GM12878 (cell line): ENCODE measurements around the gene NOXA1. TPM values are rescaled to one million over a fixed set of nuclear protein-coding genes. Genes with fewer than 3 reads are reported as not detected.

Experiments
- ATAC-seq: fragments of 200-7000 bp; cut with Tn5 transposase; 3 replicates; pipeline ENCODE4 v1.9.1; 2020; ENCODE audit warnings: mild to moderate bottlenecking, moderate library complexity
- BruUV-seq: library from RNA; stranded (reverse); fragments of 400-500 nt; replicated peaks from 2 replicates; lab custom pipeline; 2021; lab: Mats Ljungman, UMichigan
- CTCF ChIA-PET: fragments of 300-600 bp; sonication (Branson Sonifier 250); formaldehyde crosslinking; extraction: SDS; loops from one replicate; lab custom pipeline; 2021; ENCODE audit warnings: inconsistent platforms; lab: Yijun Ruan, JAX
- POLR2A ChIA-PET: fragments of 350-600 bp; formaldehyde crosslinking; extraction: SDS; loops from one replicate; lab custom pipeline; 2021; ENCODE audit warnings: inconsistent platforms; lab: Charles Lee
- RAD21 ChIA-PET: fragments of 300-600 bp; sonication (Branson Sonifier 250); formaldehyde crosslinking; loops from one replicate; lab custom pipeline; 2023; ENCODE audit warnings: antibody characterized with exemption; ENCODE audit not compliant: unreplicated experiment; lab: Charles Lee
- SMC1A ChIA-PET: fragments of 300-600 bp; sonication (Branson Sonifier 250); formaldehyde crosslinking; loops from one replicate; lab custom pipeline; 2023; ENCODE audit not compliant: unreplicated experiment, uncharacterized antibody; lab: Charles Lee
- DNase-seq: peaks from one replicate; pipeline ENCODE4 v3.0.0-alpha.2; 2011; ENCODE audit warnings: low read depth, low spot score
- FAIRE-seq: peaks from 3 replicates; lab custom pipeline; 2011; peaks lifted over from hg19 to GRCh38; lab: Jason Lieb, UNC
- H2AFZ ChIP-seq: 2 replicates; pipeline ENCODE4 v1.6.0; 2011; ENCODE audit warnings: low read depth, low read length, control low read depth; ENCODE audit not compliant: control insufficient read depth
- H3K27ac ChIP-seq: 2 replicates; pipeline ENCODE4 v1.5.1; 2011; ENCODE audit warnings: control low read depth; ENCODE audit not compliant: control insufficient read depth, insufficient read depth
- H3K27me3 ChIP-seq, 2 experiments: replicated peaks in 1 of 2; 2 replicates each; pipeline versions ENCODE4 v1.6.0 to v1.6.1; 2011; ENCODE audit warnings: low read length in 1 of 2; ENCODE audit not compliant: control insufficient read depth in 2 of 2, insufficient read depth in 2 of 2
- H3K36me3 ChIP-seq, 2 experiments: 2 replicates each; pipeline ENCODE4 v1.5.1; 2011; ENCODE audit warnings: low read length in 1 of 2; ENCODE audit not compliant: control insufficient read depth in 2 of 2, insufficient read depth in 2 of 2
- H3K4me1 ChIP-seq: 2 replicates; pipeline ENCODE4 v1.6.1; 2011; ENCODE audit warnings: mild to moderate bottlenecking, low read length, moderate library complexity, mixed read lengths; ENCODE audit not compliant: control insufficient read depth, insufficient read depth
- H3K4me2 ChIP-seq: 2 replicates; pipeline ENCODE4 v1.6.0; 2011; ENCODE audit warnings: control low read depth; ENCODE audit not compliant: control insufficient read depth, insufficient read depth
- H3K4me3 ChIP-seq: fragments of 200-600 bp; sonication (generic); 2 replicates; pipeline ENCODE4 v1.5.1; 2016
- H3K79me2 ChIP-seq: 2 replicates; pipeline ENCODE4 v1.6.0; 2011; ENCODE audit warnings: low read length; ENCODE audit not compliant: control insufficient read depth, insufficient read depth
- H3K9ac ChIP-seq: 2 replicates; pipeline ENCODE4 v1.8.0; 2011; ENCODE audit warnings: low read length, control low read depth, mixed read lengths; ENCODE audit not compliant: control insufficient read depth, insufficient read depth
- H3K9me3 ChIP-seq: replicated peaks from 3 replicates; pipeline ENCODE4 v1.5.1; 2011; ENCODE audit warnings: mild to moderate bottlenecking, low read length; ENCODE audit not compliant: control insufficient read depth, insufficient read depth
- H4K20me1 ChIP-seq: 2 replicates; pipeline ENCODE4 v1.6.0; 2011; ENCODE audit not compliant: control insufficient read depth, insufficient read depth
- CHD4 ChIP-seq: fragments of 200-600 bp; sonication (generic); IDR thresholded peaks from 2 replicates; pipeline ENCODE4 v1.6.1; 2016; ENCODE audit warnings: mild to moderate bottlenecking
- E2F4 ChIP-seq: IDR thresholded peaks from 2 replicates; pipeline ENCODE4 v1.6.1; 2012; ENCODE audit warnings: low read depth, low read length, improper control_type of control experiment
- EGR1 ChIP-seq, 2 experiments: IDR thresholded peaks; 1 replicate in 1 of 2; 2 replicates in 1 of 2; pipeline ENCODE4 v1.6.1; 2011 to 2012; ENCODE audit warnings: low read depth in 2 of 2, low read length in 2 of 2, borderline replicate concordance in 1 of 2, mild to moderate bottlenecking in 1 of 2, moderate library complexity in 1 of 2
- HCFC1 ChIP-seq: fragments of 150-350 bp; IDR thresholded peaks from 2 replicates; pipeline ENCODE4 v1.6.1; 2014; ENCODE audit warnings: low read length
- MEF2A ChIP-seq: IDR thresholded peaks from 2 replicates; pipeline ENCODE4 v1.6.1; 2011; ENCODE audit warnings: low read depth, mild to moderate bottlenecking, low read length, moderate library complexity; ENCODE audit not compliant: insufficient read depth
- MYB ChIP-seq: fragments of 150-350 bp; IDR thresholded peaks from 2 replicates; pipeline ENCODE4 v1.6.1; 2014; ENCODE audit warnings: mild to moderate bottlenecking, low read depth, low read length, borderline replicate concordance
- NBN ChIP-seq: fragments of 450-650 bp; IDR thresholded peaks from 2 replicates; pipeline ENCODE4 v1.6.1; 2016
- NR2C1 ChIP-seq: fragments of 450-650 bp; IDR thresholded peaks from 2 replicates; pipeline ENCODE4 v1.6.1; 2017; ENCODE audit warnings: antibody characterized with exemption, mild to moderate bottlenecking, moderate library complexity
- PAX5 ChIP-seq: IDR thresholded peaks from 2 replicates; pipeline ENCODE4 v1.6.1; 2011; ENCODE audit warnings: low read depth, low read length, borderline replicate concordance
- RUNX3 ChIP-seq: IDR thresholded peaks from 2 replicates; pipeline ENCODE4 v1.6.1; 2012; ENCODE audit warnings: low read length, inconsistent platforms
- SIN3A ChIP-seq: IDR thresholded peaks from 2 replicates; pipeline ENCODE4 v1.6.1; 2012; ENCODE audit warnings: low read depth, low read length, improper control_type of control experiment
- TAF1 ChIP-seq: IDR thresholded peaks from 2 replicates; pipeline ENCODE4 v1.6.1; 2011; ENCODE audit warnings: mild to moderate bottlenecking, low read depth, low read length, borderline replicate concordance
- WRNIP1 ChIP-seq: IDR thresholded peaks from 2 replicates; pipeline ENCODE4 v1.6.1; 2011; ENCODE audit warnings: low read depth, low read length, improper control_type of control experiment, borderline replicate concordance
- WGBS: methylation state at CpG from one replicate; pipeline ENCODE4 v1.1.6; 2016; ENCODE audit warnings: low lambda C conversion rate; ENCODE audit not compliant: insufficient replicate concordance, insufficient coverage; ENCODE audit errors: missing lambda C conversion rate; 5-methylcytosine and 5-hydroxymethylcytosine counted together
- in situ Hi-C: fragments of 300-500 bp; cut with MboI; formaldehyde crosslinking; loops from 9 replicates; pipeline ENCODE4 v1.14.3; 2018; ENCODE audit warnings: mixed read lengths
- intact Hi-C: fragments of 100-400 bp; cut with micrococcal nuclease; formaldehyde crosslinking; loops from one replicate; pipeline ENCODE4 v1.14.2; 2022; ENCODE audit not compliant: unreplicated experiment
- polyA plus RNA-seq, 11 experiments: library from polyadenylated mRNA; depleted of rRNA in 4 of 11; unstranded in 6 of 11; stranded (reverse) in 5 of 11; fragments of >200 nt; fragmentation: Nextera tagmentation in 4 of 11; fragmentation: Illumina TruSeq in 1 of 11; extraction: Ambion mirVana in 4 of 11; extraction: Trizol in 1 of 11; gene quantifications; 1 replicate in 1 of 11; 2 replicates in 10 of 11; pipeline versions ENCODE4 v1.2.1 to v1.2.3, GENCODE V29; 2011 to 2016; ENCODE audit warnings: inconsistent platforms in 2 of 11, missing spikeins in 2 of 11, low read depth in 1 of 11
- total RNA-seq, 4 experiments: library from RNA; depleted of rRNA in 3 of 4; stranded (reverse); fragments of >200 nt in 3 of 4; fragmentation: Illumina TruSeq in 1 of 4; extraction: Trizol in 1 of 4; gene quantifications; 2 replicates each; pipeline versions ENCODE4 v1.2.1 to v1.2.3, GENCODE V29; 2013 to 2021
- TF ChIP-seq, protein P1 (sequence below): fragments of 450-650 bp; IDR thresholded peaks from 2 replicates; pipeline ENCODE4 v1.6.1; 2017; ENCODE audit warnings: mild to moderate bottlenecking, moderate library complexity

Gene NOXA1
- total and polyA plus RNA-seq, 10 of the 15 experiments (the other 5 are each of a cell fraction or from before 2014, with no cell fraction given): 0.08 to 0.20 TPM; not detected in 8

GRCh38 chr9:137428841-137429545 lies 5.8 kb downstream of the NOXA1 start:
- intact Hi-C loops: loop anchor here (10.0 kb wide), 1 partner anchor 106 kb away; no protein-coding TSS in a partner anchor
- no peaks in the 10 kb centered on the region; a peak in 2 of 4 replicates for H3K27me3 ChIP-seq
- no peaks in the 10 kb centered on the region for H4K20me1 ChIP-seq
- no peak for TF ChIP-seq HCFC1
- no peak for TF ChIP-seq TAF1
- no peak for TF ChIP-seq CHD4
- no peak for TF ChIP-seq MEF2A
- TF ChIP-seq WRNIP1: no peak
- ChIA-PET CTCF (no interaction called here), RAD21 (no interaction called here), POLR2A (no interaction called here), SMC1A (no interaction called here)
- DNase-seq: no peak
- ATAC-seq: peak; percentile 13
- BruUV-seq: no TSS peak
- no peak overlapping the region for H3K4me2 ChIP-seq
- no peaks in the 10 kb centered on the region for H3K36me3 ChIP-seq
- H3K27ac ChIP-seq: no peak overlapping the region
- H3K9me3 ChIP-seq: no peaks in the 10 kb centered on the region
- no peak for FAIRE-seq
- no peak overlapping the region for H2AFZ ChIP-seq
- H3K4me1 ChIP-seq: peaks cover 6% of the 10 kb centered on the region; the same call in 1 of the 2 replicates
- no peak overlapping the region for H3K4me3 ChIP-seq
- 7% methylated on average over 25 of the region's 27 CpGs for WGBS
- in situ Hi-C loops: no loop called here
- H3K9ac ChIP-seq: no peak overlapping the region
- H3K79me2 ChIP-seq: no peaks in the 10 kb centered on the region

DNA sequence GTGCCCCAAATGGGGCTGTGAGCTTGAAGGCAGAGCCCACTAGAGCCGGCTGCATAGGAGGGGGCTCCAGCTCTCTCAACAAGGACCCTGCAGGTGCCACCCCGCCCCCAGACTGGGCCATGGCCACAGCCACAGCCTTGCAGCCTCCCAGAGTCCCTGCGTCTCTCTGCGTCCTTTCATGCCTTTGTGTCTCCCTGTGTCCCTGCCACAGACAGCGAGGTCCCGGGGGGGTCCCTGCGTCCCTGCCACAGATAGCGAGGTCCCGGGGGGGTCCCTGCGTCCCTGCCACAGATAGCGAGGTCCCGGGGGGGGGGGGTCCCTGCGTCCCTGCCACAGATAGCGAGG lies 6.3 kb downstream of the NOXA1 start:
- CTCF ChIA-PET: no interaction called here
- FAIRE-seq (no peak), DNase-seq (no peak), ATAC-seq (peak; percentile 31)
- 3% methylated on average over 14 of the region's 14 CpGs for WGBS
- Histone ChIP-seq H3K9me3 (no peaks in the 10 kb centered on the region), H3K4me1 (peaks cover 6% of the 10 kb centered on the region; the same call in 1 of the 2 replicates), H3K9ac (no peak overlapping the region), H3K27me3 (no peaks in the 10 kb centered on the region; a peak in 1 of 4 replicates), H3K36me3 (no peaks in the 10 kb centered on the region), H3K4me2 (no peak overlapping the region), H2AFZ (no peak overlapping the region), H4K20me1 (no peaks in the 10 kb centered on the region), H3K27ac (no peak overlapping the region), H3K4me3 (no peak overlapping the region), H3K79me2 (no peaks in the 10 kb centered on the region)
- RAD21 ChIA-PET: no interaction called here
- intact Hi-C loops: loop anchor here (10.0 kb wide), 1 partner anchor 105 kb away; no protein-coding TSS in a partner anchor
- BruUV-seq: no TSS peak
- SMC1A ChIA-PET: no interaction called here
- in situ Hi-C loops: no loop called here
- POLR2A ChIA-PET: no interaction called here
- TF ChIP-seq, protein P1, sequence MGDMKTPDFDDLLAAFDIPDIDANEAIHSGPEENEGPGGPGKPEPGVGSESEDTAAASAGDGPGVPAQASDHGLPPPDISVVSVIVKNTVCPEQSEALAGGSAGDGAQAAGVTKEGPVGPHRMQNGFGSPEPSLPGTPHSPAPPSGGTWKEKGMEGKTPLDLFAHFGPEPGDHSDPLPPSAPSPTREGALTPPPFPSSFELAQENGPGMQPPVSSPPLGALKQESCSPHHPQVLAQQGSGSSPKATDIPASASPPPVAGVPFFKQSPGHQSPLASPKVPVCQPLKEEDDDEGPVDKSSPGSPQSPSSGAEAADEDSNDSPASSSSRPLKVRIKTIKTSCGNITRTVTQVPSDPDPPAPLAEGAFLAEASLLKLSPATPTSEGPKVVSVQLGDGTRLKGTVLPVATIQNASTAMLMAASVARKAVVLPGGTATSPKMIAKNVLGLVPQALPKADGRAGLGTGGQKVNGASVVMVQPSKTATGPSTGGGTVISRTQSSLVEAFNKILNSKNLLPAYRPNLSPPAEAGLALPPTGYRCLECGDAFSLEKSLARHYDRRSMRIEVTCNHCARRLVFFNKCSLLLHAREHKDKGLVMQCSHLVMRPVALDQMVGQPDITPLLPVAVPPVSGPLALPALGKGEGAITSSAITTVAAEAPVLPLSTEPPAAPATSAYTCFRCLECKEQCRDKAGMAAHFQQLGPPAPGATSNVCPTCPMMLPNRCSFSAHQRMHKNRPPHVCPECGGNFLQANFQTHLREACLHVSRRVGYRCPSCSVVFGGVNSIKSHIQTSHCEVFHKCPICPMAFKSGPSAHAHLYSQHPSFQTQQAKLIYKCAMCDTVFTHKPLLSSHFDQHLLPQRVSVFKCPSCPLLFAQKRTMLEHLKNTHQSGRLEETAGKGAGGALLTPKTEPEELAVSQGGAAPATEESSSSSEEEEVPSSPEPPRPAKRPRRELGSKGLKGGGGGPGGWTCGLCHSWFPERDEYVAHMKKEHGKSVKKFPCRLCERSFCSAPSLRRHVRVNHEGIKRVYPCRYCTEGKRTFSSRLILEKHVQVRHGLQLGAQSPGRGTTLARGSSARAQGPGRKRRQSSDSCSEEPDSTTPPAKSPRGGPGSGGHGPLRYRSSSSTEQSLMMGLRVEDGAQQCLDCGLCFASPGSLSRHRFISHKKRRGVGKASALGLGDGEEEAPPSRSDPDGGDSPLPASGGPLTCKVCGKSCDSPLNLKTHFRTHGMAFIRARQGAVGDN: no peak
- TF ChIP-seq SIN3A (no peak), PAX5 (no peak), EGR1 (IDR thresholded peaks at IDR 0.05; ENCODE audit: borderline replicate concordance in 1 of 2, low read depth in 2 of 2, low read length in 2 of 2) (no peak), RUNX3 (no peak), NBN (no peak), E2F4 (no peak), NR2C1 (no peak), MYB (no peak)
